GM23338 (cell line): ENCODE data around the gene KIAA0753.

Experiments used
- CTCF ChIP-seq, 2 experiments: fragments of 200-600 bp in 1 of 2; sonication (generic) in 1 of 2; conservative IDR thresholded peaks; 2 replicates each; pipeline versions ENCODE4 v1.5.1 to v1.6.1; 2016 to 2017; ENCODE audit warnings: antibody characterized with exemption in 2 of 2, low read depth in 2 of 2, mild to moderate bottlenecking in 2 of 2, moderate library complexity in 1 of 2
- EZH2 ChIP-seq: fragments of 200-600 bp; sonication (generic); IDR thresholded peaks from one replicate; pipeline ENCODE4 v1.8.0; 2017; ENCODE audit warnings: antibody characterized with exemption, mild to moderate bottlenecking, low read depth; ENCODE audit not compliant: unreplicated experiment
- JUNB ChIP-seq: IDR thresholded peaks from one replicate; pipeline ENCODE4 v1.6.1; 2016; ENCODE audit warnings: antibody characterized with exemption; ENCODE audit not compliant: unreplicated experiment
- POLR2AphosphoS5 ChIP-seq: IDR thresholded peaks from 2 replicates; pipeline ENCODE4 v1.6.1; 2016; ENCODE audit warnings: antibody characterized with exemption, low read depth
- ZNF331 ChIP-seq: fragments of 250-450 bp; sonication (Bioruptor Pico); IDR thresholded peaks from 2 replicates; pipeline ENCODE4 v1.5.0; 2020; ENCODE audit warnings: low read depth, mild to moderate bottlenecking, moderate library complexity

GRCh38 chr17:6569370-6570285, 70.9 kb downstream of the KIAA0753 start:
- TF ChIP-seq CTCF (conservative IDR thresholded peaks at IDR 0.05; ENCODE audit: low read depth in 2 of 2) = no peak
- no peak for TF ChIP-seq JUNB
- TF ChIP-seq POLR2AphosphoS5 = no peak
- no peak for TF ChIP-seq ZNF331 (CRISPR knock-in tag)
- no peak for TF ChIP-seq EZH2
